K562 (cell line): ENCODE data around the gene TAX1BP1. TPM values are rescaled to one million over a fixed set of nuclear protein-coding genes. Genes with fewer than 3 reads are reported as not detected.

ENCODE experiments used
- BHLHE40 ChIP-seq: IDR thresholded peaks from 2 replicates; pipeline ENCODE4 v1.6.1; 2011; ENCODE audit warnings: low read length, improper control_type of control experiment
- DMBX1 ChIP-seq: fragments of 250-450 bp; sonication (Bioruptor Pico); IDR thresholded peaks from 2 replicates; pipeline ENCODE4 v1.8.0; 2022; ENCODE audit warnings: inconsistent platforms, mild to moderate bottlenecking, moderate library complexity, borderline replicate concordance
- ELF2 ChIP-seq: fragments of 250-450 bp; sonication (Bioruptor Pico); IDR thresholded peaks from 2 replicates; pipeline ENCODE4 v1.5.0; 2021; ENCODE audit warnings: mild to moderate bottlenecking
- HBP1 ChIP-seq: fragments of 450-650 bp; formaldehyde crosslinking; IDR thresholded peaks from 2 replicates; pipeline ENCODE4 v1.4.0; 2022; ENCODE audit warnings: missing genetic modification characterization
- HDAC1 ChIP-seq, 2 experiments: fragments of 450-650 bp; IDR thresholded peaks; 2 replicates each; pipeline ENCODE4 v1.6.1; 2016 to 2017; ENCODE audit warnings: inconsistent platforms in 1 of 2, mild to moderate bottlenecking in 1 of 2, moderate library complexity in 1 of 2
- HDAC3 ChIP-seq: fragments of 450-650 bp; IDR thresholded peaks from 2 replicates; pipeline ENCODE4 v1.6.1; 2018; ENCODE audit warnings: borderline replicate concordance, mild to moderate bottlenecking, moderate library complexity; ENCODE audit not compliant: partially characterized antibody
- HNRNPLL ChIP-seq: fragments of 200-400 bp; formaldehyde crosslinking; IDR thresholded peaks from 2 replicates; pipeline ENCODE4 v1.6.1; 2017; ENCODE audit warnings: low read length, low read depth, mild to moderate bottlenecking; ENCODE audit not compliant: poor library complexity, severe bottlenecking
- KAT8 ChIP-seq: fragments of 450-650 bp; IDR thresholded peaks from 2 replicates; pipeline ENCODE4 v1.6.1; 2016; ENCODE audit warnings: low read depth, mild to moderate bottlenecking
- LCOR ChIP-seq: sonication (generic); formaldehyde crosslinking; IDR thresholded peaks from 2 replicates; pipeline ENCODE4 v1.8.0; 2022; ENCODE audit warnings: mild to moderate bottlenecking, missing genetic modification reagents
- MAFF ChIP-seq: IDR thresholded peaks from 2 replicates; pipeline ENCODE4 v1.6.1; 2012; ENCODE audit warnings: low read length, improper control_type of control experiment
- MAFG ChIP-seq: fragments of 450-650 bp; conservative IDR thresholded peaks from 2 replicates; pipeline ENCODE4 v1.6.1; 2016; ENCODE audit warnings: missing genetic modification characterization, missing compliant biosample characterization
- NRF1 ChIP-seq, 2 experiments: fragments of 450-650 bp; IDR thresholded peaks in 1 of 2; conservative IDR thresholded peaks in 1 of 2; 2 replicates each; pipeline ENCODE4 v1.6.1; 2014; ENCODE audit warnings: mild to moderate bottlenecking in 2 of 2
- PHTF2 ChIP-seq: fragments of 250-450 bp; sonication (Bioruptor Pico); IDR thresholded peaks from 2 replicates; pipeline ENCODE4 v1.5.0; 2021; ENCODE audit warnings: mild to moderate bottlenecking
- RBBP5 ChIP-seq: fragments of 200-600 bp; sonication (generic); IDR thresholded peaks from 2 replicates; pipeline ENCODE4 v1.6.1; 2012; ENCODE audit warnings: borderline replicate concordance, mild to moderate bottlenecking, low read length, control low read depth, inconsistent platforms; ENCODE audit not compliant: insufficient read depth, poor library complexity, severe bottlenecking
- SMC3 ChIP-seq: conservative IDR thresholded peaks from 2 replicates; pipeline ENCODE4 v1.6.1; 2011; ENCODE audit warnings: low read depth, low read length, improper control_type of control experiment; ENCODE audit not compliant: insufficient read depth
- SNRNP70 ChIP-seq: fragments of 200-400 bp; formaldehyde crosslinking; optimal IDR thresholded peaks from 2 replicates; pipeline ENCODE3; 2017; ENCODE audit warnings: low read depth, low read length
- TCF7L2 ChIP-seq: fragments of 150-350 bp; IDR thresholded peaks from 2 replicates; pipeline ENCODE4 v1.6.1; 2016; ENCODE audit warnings: low read depth, mild to moderate bottlenecking, low read length, moderate library complexity
- TCFL5 ChIP-seq: fragments of 250-450 bp; sonication (Bioruptor Pico); conservative IDR thresholded peaks from 2 replicates; pipeline ENCODE4 v1.6.1; 2021; ENCODE audit warnings: mild to moderate bottlenecking, moderate library complexity, matching md5 sums
- TEAD4 ChIP-seq, 2 experiments: sonication (generic) in 1 of 2; formaldehyde crosslinking in 1 of 2; IDR thresholded peaks; 2 replicates each; pipeline versions ENCODE4 v1.6.1 to v1.8.0; 2012 to 2022; ENCODE audit warnings: borderline replicate concordance in 1 of 2, inconsistent platforms in 1 of 2, low read length in 1 of 2, mild to moderate bottlenecking in 1 of 2, missing genetic modification reagents in 1 of 2
- YY1 ChIP-seq, 3 experiments: IDR thresholded peaks; 2 replicates each; pipeline ENCODE4 v1.6.1; 2011; ENCODE audit warnings: low read length in 2 of 3, mild to moderate bottlenecking in 2 of 3, moderate library complexity in 2 of 3, borderline replicate concordance in 1 of 3, control low read depth in 1 of 3, low read depth in 1 of 3; ENCODE audit not compliant: insufficient read depth in 3 of 3, insufficient replicate concordance in 2 of 3, control insufficient read depth in 1 of 3, insufficient read length in 1 of 3; ENCODE audit errors: extremely low read depth in 1 of 3
- ZNF217 ChIP-seq: sonication (generic); formaldehyde crosslinking; IDR thresholded peaks from 2 replicates; pipeline ENCODE4 v1.8.0; 2022; ENCODE audit warnings: mild to moderate bottlenecking, missing genetic modification reagents
- polyA plus RNA-seq, 8 experiments: library from polyadenylated mRNA; depleted of rRNA in 4 of 8; stranded (reverse) in 5 of 8; unstranded in 3 of 8; fragments of >200 nt; fragmentation: Nextera tagmentation in 2 of 8; fragmentation: Illumina TruSeq in 1 of 8; extraction: Ambion mirVana in 2 of 8; extraction: Trizol in 1 of 8; gene quantifications; 2 replicates each; pipeline versions ENCODE4 v1.2.1 to v1.2.3, GENCODE V29; 2011 to 2014; ENCODE audit warnings: inconsistent platforms in 1 of 8, missing spikeins in 1 of 8
- total RNA-seq, 7 experiments: library from RNA; depleted of rRNA in 6 of 7; stranded (reverse); fragments of >200 nt in 6 of 7; fragmentation: Illumina TruSeq in 2 of 7; extraction: Trizol in 2 of 7; gene quantifications; 2 replicates each; pipeline versions ENCODE4 v1.2.1 to v1.2.3, GENCODE V29; 2011 to 2021; ENCODE audit warnings: low replicate concordance in 1 of 7
- TF ChIP-seq, protein P1 (sequence below): fragments of 450-650 bp; IDR thresholded peaks from 2 replicates; pipeline ENCODE4 v1.6.1; 2016; ENCODE audit warnings: borderline replicate concordance
- TF ChIP-seq, protein P2 (sequence below): sonication (generic); IDR thresholded peaks from 2 replicates; pipeline ENCODE4 v1.6.1; 2016

TAX1BP1 gene
- total and polyA plus RNA-seq, 9 of the 15 experiments (the other 6 are each of a cell fraction or from before 2014, with no cell fraction given), result 49.0 to 119 (median 75.9) TPM

GRCh38 chr7:27740449-27741086, 606 bp downstream of the TAX1BP1 start (continued):
- TF ChIP-seq MAFG (tag), result no peak
- TF ChIP-seq SMC3, result no peak
- TF ChIP-seq HNRNPLL, result peak; percentile 89
- TF ChIP-seq KAT8, result no peak
- no peak for TF ChIP-seq BHLHE40
- no peak for TF ChIP-seq ELF2
- TF ChIP-seq HBP1 (CRISPR knock-in tag), result no peak
- TF ChIP-seq DMBX1 (CRISPR knock-in tag), result no peak
- TF ChIP-seq LCOR (CRISPR knock-in tag), result 0 out of 2 replicates have a peak, but pooled peaks have one; percentile 27
- TF ChIP-seq MAFF, result no peak
- TF ChIP-seq HDAC1 (IDR thresholded peaks at IDR 0.05), result peak in 1 of 2 experiments; percentile 86; a peak in 2 of 4 replicates
- no peak for TF ChIP-seq HDAC3
- TF ChIP-seq, protein P1, sequence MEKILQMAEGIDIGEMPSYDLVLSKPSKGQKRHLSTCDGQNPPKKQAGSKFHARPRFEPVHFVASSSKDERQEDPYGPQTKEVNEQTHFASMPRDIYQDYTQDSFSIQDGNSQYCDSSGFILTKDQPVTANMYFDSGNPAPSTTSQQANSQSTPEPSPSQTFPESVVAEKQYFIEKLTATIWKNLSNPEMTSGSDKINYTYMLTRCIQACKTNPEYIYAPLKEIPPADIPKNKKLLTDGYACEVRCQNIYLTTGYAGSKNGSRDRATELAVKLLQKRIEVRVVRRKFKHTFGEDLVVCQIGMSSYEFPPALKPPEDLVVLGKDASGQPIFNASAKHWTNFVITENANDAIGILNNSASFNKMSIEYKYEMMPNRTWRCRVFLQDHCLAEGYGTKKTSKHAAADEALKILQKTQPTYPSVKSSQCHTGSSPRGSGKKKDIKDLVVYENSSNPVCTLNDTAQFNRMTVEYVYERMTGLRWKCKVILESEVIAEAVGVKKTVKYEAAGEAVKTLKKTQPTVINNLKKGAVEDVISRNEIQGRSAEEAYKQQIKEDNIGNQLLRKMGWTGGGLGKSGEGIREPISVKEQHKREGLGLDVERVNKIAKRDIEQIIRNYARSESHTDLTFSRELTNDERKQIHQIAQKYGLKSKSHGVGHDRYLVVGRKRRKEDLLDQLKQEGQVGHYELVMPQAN, result peak; percentile 83
- TF ChIP-seq TCFL5 (CRISPR knock-in tag), result no peak
- peak; percentile 65 for TF ChIP-seq RBBP5
- peak; percentile 18; the same call in 1 of the 2 replicates for TF ChIP-seq TEAD4 (IDR thresholded peaks at IDR 0.05; ENCODE audit: low read length)
- no peak for TF ChIP-seq TEAD4 (CRISPR knock-in tag; IDR thresholded peaks at IDR 0.05; ENCODE audit: borderline replicate concordance)
- no peak for TF ChIP-seq SNRNP70
- no peak for TF ChIP-seq TCF7L2
- peak; percentile 82 to 84 for TF ChIP-seq NRF1 (conservative IDR thresholded peaks at IDR 0.05 in 1 of 2, IDR thresholded peaks at IDR 0.05 in 1 of 2)
- 0 out of 2 replicates have a peak, but pooled peaks have one; percentile 18 for TF ChIP-seq PHTF2 (CRISPR knock-in tag)
- peak in 2 of 3 experiments; percentile 70 to 78 for TF ChIP-seq YY1 (IDR thresholded peaks at IDR 0.05; ENCODE audit: borderline replicate concordance in 1 of 3, control insufficient read depth in 1 of 3, extremely low read depth in 1 of 3, insufficient read depth in 3 of 3, insufficient read length in 1 of 3, insufficient replicate concordance in 2 of 3, low read depth in 1 of 3, low read length in 2 of 3)
- no peak for TF ChIP-seq ZNF217
- TF ChIP-seq, protein P2, sequence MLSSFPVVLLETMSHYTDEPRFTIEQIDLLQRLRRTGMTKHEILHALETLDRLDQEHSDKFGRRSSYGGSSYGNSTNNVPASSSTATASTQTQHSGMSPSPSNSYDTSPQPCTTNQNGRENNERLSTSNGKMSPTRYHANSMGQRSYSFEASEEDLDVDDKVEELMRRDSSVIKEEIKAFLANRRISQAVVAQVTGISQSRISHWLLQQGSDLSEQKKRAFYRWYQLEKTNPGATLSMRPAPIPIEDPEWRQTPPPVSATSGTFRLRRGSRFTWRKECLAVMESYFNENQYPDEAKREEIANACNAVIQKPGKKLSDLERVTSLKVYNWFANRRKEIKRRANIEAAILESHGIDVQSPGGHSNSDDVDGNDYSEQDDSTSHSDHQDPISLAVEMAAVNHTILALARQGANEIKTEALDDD, result peak; percentile 64; the same call in 1 of the 2 replicates
